ENCODE data around the gene KEAP1.

GRCh38 chr19:10551698-10552301 is 48.6 kb upstream of the KEAP1 start:
- TF ChIP-seq CTCF (IDR thresholded peaks at IDR 0.05), result no peak
- no peak for TF ChIP-seq EP300 (IDR thresholded peaks at IDR 0.05)
- TF ChIP-seq POLR2AphosphoS5 (IDR thresholded peaks at IDR 0.05), result no peak
